Activated CD8-positive, alpha-beta T cell treated with anti-CD3 and anti-CD28 coated beads for 36 hours (primary cell): ENCODE measurements around the gene SRSF12. TPM values are rescaled to one million over a fixed set of nuclear protein-coding genes. Genes with fewer than 3 reads are reported as not detected.

Experiments used
- ATAC-seq: fragments of 200-7000 bp; cut with Tn5 transposase; one replicate; pipeline ENCODE4 v1.10.0; 2021; ENCODE audit warnings: mild to moderate bottlenecking, moderate library complexity
- CTCF ChIA-PET: fragments of 350-600 bp; sonication (Branson Sonifier 250); formaldehyde crosslinking; loops from one replicate; lab custom pipeline; 2021; ENCODE audit warnings: antibody characterized with exemption; lab: Charles Lee
- POLR2A ChIA-PET: fragments of 350-600 bp; sonication (Branson Sonifier 250); formaldehyde crosslinking; loops from one replicate; lab custom pipeline; 2021; ENCODE audit warnings: antibody characterized with exemption; lab: Charles Lee
- DNase-seq: peaks from one replicate; pipeline ENCODE4 v3.0.0-alpha.2; 2020
- H3K27ac Mint-ChIP-seq: one replicate; pipeline ENCODE4 v1.8.0; 2021; ENCODE audit warnings: mild to moderate bottlenecking, mixed read lengths
- H3K27me3 Mint-ChIP-seq: one replicate; pipeline ENCODE4 v1.8.0; 2021; ENCODE audit warnings: mixed read lengths
- H3K36me3 Mint-ChIP-seq: one replicate; pipeline ENCODE4 v1.8.0; 2021; ENCODE audit warnings: low read depth, mixed read lengths
- H3K4me1 Mint-ChIP-seq: one replicate; pipeline ENCODE4 v1.8.0; 2021; ENCODE audit warnings: low read depth, mixed read lengths
- H3K4me3 Mint-ChIP-seq: one replicate; pipeline ENCODE4 v1.8.0; 2021; ENCODE audit warnings: mild to moderate bottlenecking, moderate library complexity, mixed read lengths
- H3K9me3 Mint-ChIP-seq: one replicate; pipeline ENCODE4 v1.8.0; 2021; ENCODE audit warnings: mixed read lengths
- CTCF ChIP-seq: fragments of 200-600 bp; IDR thresholded peaks from one replicate; pipeline ENCODE4 v1.8.0; 2022; ENCODE audit warnings: antibody characterized with exemption, mild to moderate bottlenecking
- intact Hi-C: fragments of 100-400 bp; cut with micrococcal nuclease; formaldehyde crosslinking; loops from one replicate; pipeline ENCODE4 v1.10.0; 2022
- total RNA-seq, 2 experiments: library from RNA; stranded (reverse); gene quantifications; one replicate each; pipeline ENCODE4 v1.2.3, GENCODE V29; 2021

Gene SRSF12
- total RNA-seq, 2 experiments from 2014 or later = 0.83 to 1.1 TPM

GRCh38 chr6:89079511-89080234, 38.2 kb downstream of the SRSF12 start:
- peak overlapping the region; percentile 93 for H3K4me3 Mint-ChIP-seq
- DNase-seq (peak; percentile 85), ATAC-seq (peak; percentile 34)
- peaks cover 17% of the 10 kb centered on the region for H3K4me1 Mint-ChIP-seq
- H3K9me3 Mint-ChIP-seq = no peaks in the 10 kb centered on the region
- H3K27ac Mint-ChIP-seq = peak overlapping the region; percentile 99
- H3K27me3 Mint-ChIP-seq = no peaks in the 10 kb centered on the region
- intact Hi-C loops = loop anchor here (2.0 to 10.0 kb wide), 3 partner anchors 65 to 275 kb away; partner anchors contain the start of gene UBE2J1
- H3K36me3 Mint-ChIP-seq = peaks cover 30% of the 10 kb centered on the region
- TF ChIP-seq CTCF = no peak
- ChIA-PET CTCF (interaction anchor here (0.8 to 3.6 kb wide), 10 partner anchors 10 to 97 kb away, joined by 3 to 27 read pairs (median 4); partner anchors contain the start of gene PM20D2), POLR2A (interaction anchor here (0.7 to 8.8 kb wide), 13 partner anchors 10 to 273 kb away, joined by 3 to 108 read pairs (median 8); partner anchors contain the start of genes PM20D2 and UBE2J1)

- ATAC-seq (no peak), DNase-seq (no peak)
- intact Hi-C loops = no loop called here
- H3K4me3 Mint-ChIP-seq = no peak overlapping the region
- TF ChIP-seq CTCF = no peak
- CTCF ChIA-PET = interaction anchor here (1.1 to 4.1 kb wide), 2 partner anchors 91 to 298 kb away, joined by 3 to 16 read pairs; no protein-coding TSS in a partner anchor
- no peaks in the 10 kb centered on the region for H3K36me3 Mint-ChIP-seq
- no peaks in the 10 kb centered on the region for H3K27me3 Mint-ChIP-seq
- no peak overlapping the region for H3K27ac Mint-ChIP-seq
- no peaks in the 10 kb centered on the region for H3K9me3 Mint-ChIP-seq
- H3K4me1 Mint-ChIP-seq = peaks cover 6% of the 10 kb centered on the region
- POLR2A ChIA-PET = interaction anchor here (0.6 to 2.6 kb wide), 3 partner anchors 7 to 100 kb away, joined by 3 to 10 read pairs (median 8); partner anchors contain the start of gene PNRC1
Measured at GRCh38 chr6:89073840-89074239, 44.0 kb downstream of the SRSF12 start.

- no peak for TF ChIP-seq CTCF
- intact Hi-C loops = no loop called here
- Mint-ChIP-seq H3K4me1 (peaks cover 3% of the 10 kb centered on the region), H3K27ac (no peak overlapping the region), H3K4me3 (no peak overlapping the region), H3K27me3 (no peaks in the 10 kb centered on the region), H3K36me3 (no peaks in the 10 kb centered on the region), H3K9me3 (no peaks in the 10 kb centered on the region)
- POLR2A ChIA-PET = interaction anchor here (0.6 to 2.6 kb wide), 5 partner anchors 8 to 100 kb away, joined by 3 to 10 read pairs (median 3); partner anchors contain the start of gene PNRC1
- ATAC-seq (no peak), DNase-seq (no peak)
- CTCF ChIA-PET = interaction anchor here (0.7 to 4.1 kb wide), 4 partner anchors 90 to 299 kb away, joined by 3 to 16 read pairs (median 3); no protein-coding TSS in a partner anchor
Measured at GRCh38 chr6:89073014-89073620, 44.8 kb downstream of the SRSF12 start.

GRCh38 chr6:89071036-89071435, 46.8 kb downstream of the SRSF12 start:
- DNase-seq (no peak), ATAC-seq (no peak)
- Mint-ChIP-seq H3K36me3 (no peaks in the 10 kb centered on the region), H3K27ac (no peak overlapping the region), H3K4me3 (no peak overlapping the region), H3K27me3 (peaks cover 2% of the 10 kb centered on the region), H3K4me1 (peaks cover 3% of the 10 kb centered on the region), H3K9me3 (no peaks in the 10 kb centered on the region)
- POLR2A ChIA-PET = interaction anchor here (2.6 kb wide), 1 partner anchor 10 kb away, joined by 8 read pairs; the partner anchor contains the start of gene PNRC1
- CTCF ChIA-PET = interaction anchor here (1.3 to 4.1 kb wide), 2 partner anchors 17 to 88 kb away, joined by 3 to 16 read pairs; no protein-coding TSS in a partner anchor
- TF ChIP-seq CTCF = no peak
- intact Hi-C loops = no loop called here
